Central memory CD8-positive, alpha-beta T cell (primary cell): Measurements from ENCODE around the gene EPHB2.

ENCODE experiments used
- ATAC-seq: fragments of 150-1000 bp; cut with Tn5 transposase; replicated peaks from 2 replicates; pipeline ENCODE4 v1.10.0; 2022; ENCODE audit warnings: mild to moderate bottlenecking, moderate FRiP score, moderate number of reproducible peaks; ENCODE audit not compliant: poor library complexity, severe bottlenecking; ENCODE audit errors: extremely low read depth
- DNase-seq, 2 donors: peaks; one replicate each; pipeline ENCODE4 v3.0.0; 2021; ENCODE audit warnings: low spot score in 2 of 2
- H3K27ac Mint-ChIP-seq: one replicate; pipeline ENCODE4 v1.8.0; 2022; ENCODE audit warnings: low read depth, mild to moderate bottlenecking, moderate library complexity, mixed read lengths
- H3K27me3 Mint-ChIP-seq: one replicate; pipeline ENCODE4 v1.8.0; 2022; ENCODE audit warnings: mixed read lengths
- H3K36me3 Mint-ChIP-seq: one replicate; pipeline ENCODE4 v1.8.0; 2022; ENCODE audit warnings: mild to moderate bottlenecking, moderate library complexity, mixed read lengths; ENCODE audit not compliant: insufficient read depth
- H3K4me1 Mint-ChIP-seq: one replicate; pipeline ENCODE4 v1.8.0; 2022; ENCODE audit warnings: mixed read lengths
- H3K4me3 Mint-ChIP-seq: one replicate; pipeline ENCODE4 v1.8.0; 2022; ENCODE audit warnings: mild to moderate bottlenecking, moderate library complexity, mixed read lengths
- H3K9me3 Mint-ChIP-seq: one replicate; pipeline ENCODE4 v1.8.0; 2022; ENCODE audit warnings: mixed read lengths

The EPHB2 gene

GRCh38 chr1:22883406-22883805 lies 172.8 kb downstream of the EPHB2 start:
- peaks cover 19% of the 10 kb centered on the region for H3K4me1 Mint-ChIP-seq
- no peaks in the 10 kb centered on the region for H3K27me3 Mint-ChIP-seq
- ATAC-seq = no peak
- no peak overlapping the region for H3K4me3 Mint-ChIP-seq
- peak overlapping the region; percentile 89 for H3K27ac Mint-ChIP-seq
- H3K36me3 Mint-ChIP-seq = no peaks in the 10 kb centered on the region
- H3K9me3 Mint-ChIP-seq = no peaks in the 10 kb centered on the region
- DNase-seq = no peak

GRCh38 chr1:22884806-22885530 lies 174.3 kb downstream of the EPHB2 start:
- H3K36me3 Mint-ChIP-seq = peaks cover 3% of the 10 kb centered on the region
- peak overlapping the region; percentile 89 for H3K27ac Mint-ChIP-seq
- ATAC-seq (no peak), DNase-seq (no peak)
- no peaks in the 10 kb centered on the region for H3K9me3 Mint-ChIP-seq
- peaks cover 19% of the 10 kb centered on the region for H3K4me1 Mint-ChIP-seq
- peak overlapping the region; percentile 76 for H3K4me3 Mint-ChIP-seq
- H3K27me3 Mint-ChIP-seq = no peaks in the 10 kb centered on the region

- H3K4me1 Mint-ChIP-seq = peaks cover 19% of the 10 kb centered on the region
- peaks cover 3% of the 10 kb centered on the region for H3K36me3 Mint-ChIP-seq
- H3K9me3 Mint-ChIP-seq = no peaks in the 10 kb centered on the region
- peak overlapping the region; percentile 89 for H3K27ac Mint-ChIP-seq
- ATAC-seq (no peak), DNase-seq (no peak)
- no peaks in the 10 kb centered on the region for H3K27me3 Mint-ChIP-seq
- no peak overlapping the region for H3K4me3 Mint-ChIP-seq
Measured at GRCh38 chr1:22886211-22886610, 175.6 kb downstream of the EPHB2 start.

- H3K9me3 Mint-ChIP-seq = no peaks in the 10 kb centered on the region
- peaks cover 19% of the 10 kb centered on the region for H3K4me1 Mint-ChIP-seq
- ATAC-seq (no peak), DNase-seq (no peak)
- H3K4me3 Mint-ChIP-seq = no peak overlapping the region
- no peak overlapping the region for H3K27ac Mint-ChIP-seq
- peaks cover 3% of the 10 kb centered on the region for H3K36me3 Mint-ChIP-seq
- H3K27me3 Mint-ChIP-seq = no peaks in the 10 kb centered on the region
Measured at GRCh38 chr1:22887491-22887890, 176.9 kb downstream of the EPHB2 start.

GRCh38 chr1:22888320-22889075 lies 177.9 kb downstream of the EPHB2 start:
- Mint-ChIP-seq H3K4me1 (peaks cover 19% of the 10 kb centered on the region), H3K36me3 (peaks cover 3% of the 10 kb centered on the region), H3K27me3 (no peaks in the 10 kb centered on the region), H3K9me3 (no peaks in the 10 kb centered on the region), H3K27ac (no peak overlapping the region), H3K4me3 (no peak overlapping the region)
- DNase-seq (no peak), ATAC-seq (no peak)

- no peak for DNase-seq
- H3K27me3 Mint-ChIP-seq = peaks cover 8% of the 10 kb centered on the region
- H3K27ac Mint-ChIP-seq = no peak overlapping the region
- H3K36me3 Mint-ChIP-seq = peaks cover 3% of the 10 kb centered on the region
- H3K4me3 Mint-ChIP-seq = no peak overlapping the region
- H3K9me3 Mint-ChIP-seq = no peaks in the 10 kb centered on the region
- H3K4me1 Mint-ChIP-seq = peaks cover 19% of the 10 kb centered on the region
- no peak for ATAC-seq
Measured at GRCh38 chr1:22889213-22889827, 178.7 kb downstream of the EPHB2 start.

GRCh38 chr1:22892789-22893188 lies 182.2 kb downstream of the EPHB2 start:
- no peaks in the 10 kb centered on the region for H3K4me1 Mint-ChIP-seq
- peaks cover 3% of the 10 kb centered on the region for H3K36me3 Mint-ChIP-seq
- DNase-seq = no peak
- peaks cover 39% of the 10 kb centered on the region for H3K27me3 Mint-ChIP-seq
- H3K4me3 Mint-ChIP-seq = no peak overlapping the region
- no peak for ATAC-seq
- no peak overlapping the region for H3K27ac Mint-ChIP-seq
- no peaks in the 10 kb centered on the region for H3K9me3 Mint-ChIP-seq

- Mint-ChIP-seq H3K4me1 (no peaks in the 10 kb centered on the region), H3K27ac (no peak overlapping the region), H3K27me3 (peaks cover 44% of the 10 kb centered on the region), H3K4me3 (no peak overlapping the region), H3K9me3 (no peaks in the 10 kb centered on the region), H3K36me3 (peaks cover 3% of the 10 kb centered on the region)
- DNase-seq = no peak
- no peak for ATAC-seq
Measured at GRCh38 chr1:22893292-22893691, 182.7 kb downstream of the EPHB2 start.

GRCh38 chr1:22895357-22895756 lies 184.7 kb downstream of the EPHB2 start:
- Mint-ChIP-seq H3K4me1 (no peaks in the 10 kb centered on the region), H3K27me3 (peaks cover 49% of the 10 kb centered on the region), H3K4me3 (no peak overlapping the region), H3K36me3 (no peaks in the 10 kb centered on the region), H3K9me3 (no peaks in the 10 kb centered on the region), H3K27ac (no peak overlapping the region)
- ATAC-seq = no peak
- no peak for DNase-seq

- Mint-ChIP-seq H3K4me3 (no peak overlapping the region), H3K36me3 (no peaks in the 10 kb centered on the region), H3K27me3 (peaks cover 49% of the 10 kb centered on the region), H3K27ac (no peak overlapping the region), H3K9me3 (no peaks in the 10 kb centered on the region), H3K4me1 (no peaks in the 10 kb centered on the region)
- ATAC-seq = no peak
- no peak for DNase-seq
Measured at GRCh38 chr1:22896184-22896583, 185.5 kb downstream of the EPHB2 start.

- Mint-ChIP-seq H3K36me3 (no peaks in the 10 kb centered on the region), H3K9me3 (no peaks in the 10 kb centered on the region), H3K27ac (no peak overlapping the region), H3K4me1 (no peaks in the 10 kb centered on the region), H3K4me3 (no peak overlapping the region), H3K27me3 (peaks cover 31% of the 10 kb centered on the region)
- ATAC-seq (no peak), DNase-seq (no peak)
Measured at GRCh38 chr1:22900451-22900850, 189.8 kb downstream of the EPHB2 start.

- Mint-ChIP-seq H3K4me1 (no peaks in the 10 kb centered on the region), H3K9me3 (no peaks in the 10 kb centered on the region), H3K27ac (no peak overlapping the region), H3K4me3 (no peak overlapping the region), H3K27me3 (peaks cover 7% of the 10 kb centered on the region), H3K36me3 (no peaks in the 10 kb centered on the region)
- DNase-seq = no peak
- no peak for ATAC-seq
Measured at GRCh38 chr1:22903113-22903512, 192.5 kb downstream of the EPHB2 start.

- ATAC-seq = no peak
- Mint-ChIP-seq H3K36me3 (no peaks in the 10 kb centered on the region), H3K4me3 (no peak overlapping the region), H3K4me1 (no peaks in the 10 kb centered on the region), H3K27me3 (no peaks in the 10 kb centered on the region), H3K27ac (no peak overlapping the region), H3K9me3 (no peaks in the 10 kb centered on the region)
- DNase-seq = no peak
Measured at GRCh38 chr1:22906968-22907367, 196.3 kb downstream of the EPHB2 start.
